ENCODE measurements around the gene NKX2-2.

- TF ChIP-seq NFATC4 (CRISPR knock-in tag; IDR thresholded peaks at IDR 0.05): no peak
- no peak for TF ChIP-seq CTCF (IDR thresholded peaks at IDR 0.05)
- TF ChIP-seq AFF4 (CRISPR knock-in tag; IDR thresholded peaks at IDR 0.05; ENCODE audit: borderline replicate concordance): no peak
- TF ChIP-seq MLX (CRISPR knock-in tag; IDR thresholded peaks at IDR 0.05): no peak
- no peak for TF ChIP-seq RELA (CRISPR knock-in tag; IDR thresholded peaks at IDR 0.05; ENCODE audit: borderline replicate concordance)
- no peak for TF ChIP-seq GABPB1 (CRISPR knock-in tag; IDR thresholded peaks at IDR 0.05)
- TF ChIP-seq ZNF232 (CRISPR knock-in tag; IDR thresholded peaks at IDR 0.05): no peak
- TF ChIP-seq FOXP4 (CRISPR knock-in tag; IDR thresholded peaks at IDR 0.05): no peak
- TF ChIP-seq E2F5 (CRISPR knock-in tag; IDR thresholded peaks at IDR 0.05): no peak
- TF ChIP-seq SMAD4 (CRISPR knock-in tag; IDR thresholded peaks at IDR 0.05): no peak
- TF ChIP-seq USF1 (CRISPR knock-in tag; IDR thresholded peaks at IDR 0.05): no peak
- TF ChIP-seq ZNF138 (CRISPR knock-in tag; conservative IDR thresholded peaks at IDR 0.05): no peak
Observed at GRCh38 chr20:21516861-21517565, 3.1 kb upstream of the NKX2-2 start.

All from WTC11 (cell line).